SK-N-SH (cell line): ENCODE data around the gene ST6GALNAC6.

Experiments
- CTCF ChIP-seq: fragments of 200-600 bp; sonication (generic); IDR thresholded peaks from 2 replicates; pipeline ENCODE4 v1.6.1; 2017; ENCODE audit warnings: antibody characterized with exemption, mild to moderate bottlenecking, moderate library complexity
- GABPA ChIP-seq: IDR thresholded peaks from 2 replicates; pipeline ENCODE4 v1.4.0; 2012; ENCODE audit warnings: low read depth, mild to moderate bottlenecking
- GATA2 ChIP-seq: sonication (generic); formaldehyde crosslinking; IDR thresholded peaks from 2 replicates; pipeline ENCODE4 v1.5.0; 2020; ENCODE audit warnings: mild to moderate bottlenecking, missing genetic modification reagents
- MAX ChIP-seq: IDR thresholded peaks from 2 replicates; pipeline ENCODE4 v1.4.0; 2012; ENCODE audit warnings: low read depth
- POLR2AphosphoS5 ChIP-seq: IDR thresholded peaks from 2 replicates; pipeline ENCODE4 v1.6.1; 2012; ENCODE audit warnings: low read depth, low read length
- RAD21 ChIP-seq: IDR thresholded peaks from 2 replicates; pipeline ENCODE4 v1.6.1; 2012; ENCODE audit warnings: mild to moderate bottlenecking, low read length
- SIN3A ChIP-seq: IDR thresholded peaks from 2 replicates; pipeline ENCODE4 v1.6.1; 2012; ENCODE audit warnings: low read depth, mild to moderate bottlenecking, low read length, moderate library complexity, borderline replicate concordance
- SMC3 ChIP-seq: IDR thresholded peaks from 2 replicates; pipeline ENCODE4 v1.6.1; 2012; ENCODE audit warnings: low read depth, low read length, improper control_type of control experiment

- TF ChIP-seq RAD21 (no peak), CTCF (no peak), SMC3 (no peak), GATA2 (CRISPR knock-in tag) (no peak), GABPA (no peak), SIN3A (no peak), MAX (no peak), POLR2AphosphoS5 (no peak)
These were observed 13.7 kb downstream of the ST6GALNAC6 start for GRCh38 chr9:127885508-127886281.
